ENCODE data around the gene CHST12.

DNA sequence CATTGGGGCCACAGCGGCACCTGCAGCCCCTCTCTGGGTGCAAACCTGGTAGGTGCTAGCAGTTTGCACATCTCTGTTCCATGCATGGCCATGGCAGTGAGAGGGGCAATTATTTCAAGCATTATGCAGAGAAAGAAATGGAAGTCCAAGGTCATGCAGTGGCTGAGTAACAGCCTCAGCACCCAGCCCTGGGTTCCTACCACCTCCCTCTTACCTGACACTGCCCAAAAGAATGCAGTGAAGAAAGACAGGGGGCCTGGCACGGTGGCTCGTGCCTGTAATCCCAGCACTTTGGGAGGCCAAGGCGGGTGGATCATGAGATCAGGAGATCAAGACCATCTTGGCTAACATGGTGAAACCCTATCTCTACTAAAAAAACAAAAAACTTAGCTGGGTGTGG is 4.9 kb upstream of the CHST12 start:
- no peak for TF ChIP-seq ZNF232 (CRISPR knock-in tag; IDR thresholded peaks at IDR 0.05)
- TF ChIP-seq, protein P1, sequence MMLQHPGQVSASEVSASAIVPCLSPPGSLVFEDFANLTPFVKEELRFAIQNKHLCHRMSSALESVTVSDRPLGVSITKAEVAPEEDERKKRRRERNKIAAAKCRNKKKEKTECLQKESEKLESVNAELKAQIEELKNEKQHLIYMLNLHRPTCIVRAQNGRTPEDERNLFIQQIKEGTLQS (CRISPR knock-in tag; conservative IDR thresholded peaks at IDR 0.05) = no peak
- TF ChIP-seq ZNF423 (CRISPR knock-in tag; IDR thresholded peaks at IDR 0.05) = no peak
- TF ChIP-seq, protein P2, sequence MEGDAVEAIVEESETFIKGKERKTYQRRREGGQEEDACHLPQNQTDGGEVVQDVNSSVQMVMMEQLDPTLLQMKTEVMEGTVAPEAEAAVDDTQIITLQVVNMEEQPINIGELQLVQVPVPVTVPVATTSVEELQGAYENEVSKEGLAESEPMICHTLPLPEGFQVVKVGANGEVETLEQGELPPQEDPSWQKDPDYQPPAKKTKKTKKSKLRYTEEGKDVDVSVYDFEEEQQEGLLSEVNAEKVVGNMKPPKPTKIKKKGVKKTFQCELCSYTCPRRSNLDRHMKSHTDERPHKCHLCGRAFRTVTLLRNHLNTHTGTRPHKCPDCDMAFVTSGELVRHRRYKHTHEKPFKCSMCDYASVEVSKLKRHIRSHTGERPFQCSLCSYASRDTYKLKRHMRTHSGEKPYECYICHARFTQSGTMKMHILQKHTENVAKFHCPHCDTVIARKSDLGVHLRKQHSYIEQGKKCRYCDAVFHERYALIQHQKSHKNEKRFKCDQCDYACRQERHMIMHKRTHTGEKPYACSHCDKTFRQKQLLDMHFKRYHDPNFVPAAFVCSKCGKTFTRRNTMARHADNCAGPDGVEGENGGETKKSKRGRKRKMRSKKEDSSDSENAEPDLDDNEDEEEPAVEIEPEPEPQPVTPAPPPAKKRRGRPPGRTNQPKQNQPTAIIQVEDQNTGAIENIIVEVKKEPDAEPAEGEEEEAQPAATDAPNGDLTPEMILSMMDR (IDR thresholded peaks at IDR 0.05) = no peak
- TF ChIP-seq ATF1 (CRISPR knock-in tag; IDR thresholded peaks at IDR 0.05) = no peak
- no peak for TF ChIP-seq ATF2 (CRISPR knock-in tag; IDR thresholded peaks at IDR 0.05; ENCODE audit: borderline replicate concordance, low read depth)
- TF ChIP-seq NFYB (CRISPR knock-in tag; conservative IDR thresholded peaks at IDR 0.05; ENCODE audit: low read depth) = no peak
- no peak for TF ChIP-seq ZNF121 (CRISPR knock-in tag; IDR thresholded peaks at IDR 0.05)

All from WTC11 (cell line).